Fibroblast of mammary gland (primary cell): ENCODE measurements around the gene PRDM7.

Experiments used
- DNase-seq: peaks from one replicate; pipeline ENCODE4 v3.0.0-alpha.2; 2010; ENCODE audit warnings: low read depth
- H3K4me3 ChIP-seq: 2 replicates; pipeline ENCODE4 v1.5.1; 2011; ENCODE audit warnings: low read depth, mild to moderate bottlenecking, low read length, moderate library complexity; ENCODE audit not compliant: control insufficient read depth
- CTCF ChIP-seq: conservative IDR thresholded peaks from 2 replicates; pipeline ENCODE4 v1.5.1; 2011; ENCODE audit warnings: low read depth, low read length, inconsistent platforms; ENCODE audit not compliant: control insufficient read depth, insufficient read depth

PRDM7 gene

GRCh38 chr16:90050969-90051368 lies 26.2 kb downstream of the PRDM7 start:
- TF ChIP-seq CTCF: no peak
- H3K4me3 ChIP-seq: no peak overlapping the region
- no peak for DNase-seq

- TF ChIP-seq CTCF: no peak
- no peak overlapping the region for H3K4me3 ChIP-seq
- DNase-seq: no peak
These were observed 28.3 kb downstream of the PRDM7 start for GRCh38 chr16:90048737-90049330.

GRCh38 chr16:90048347-90048722 lies 28.8 kb downstream of the PRDM7 start:
- no peak overlapping the region for H3K4me3 ChIP-seq
- TF ChIP-seq CTCF: no peak
- no peak for DNase-seq

GRCh38 chr16:90047714-90048346 lies 29.3 kb downstream of the PRDM7 start:
- H3K4me3 ChIP-seq: no peak overlapping the region
- no peak for DNase-seq
- TF ChIP-seq CTCF: no peak

GRCh38 chr16:90046971-90047713 lies 30.0 kb downstream of the PRDM7 start:
- peak overlapping the region; percentile 16 for H3K4me3 ChIP-seq
- DNase-seq: peak; percentile 64
- no peak for TF ChIP-seq CTCF

- no peak overlapping the region for H3K4me3 ChIP-seq
- TF ChIP-seq CTCF: no peak
- DNase-seq: no peak
These were observed 30.8 kb downstream of the PRDM7 start for GRCh38 chr16:90046122-90046970.
